GM12878 (cell line): ENCODE results near the gene HNRNPCL2. TPM values are rescaled to one million over a fixed set of nuclear protein-coding genes. Genes with fewer than 3 reads are reported as not detected.
"Not testable (repeated sequence)": the region's sequence is repeated elsewhere in the genome, so short reads cannot be mapped to it uniquely, and the experiment has no call there.

Experiments
- ATAC-seq: fragments of 200-7000 bp; cut with Tn5 transposase; 3 replicates; pipeline ENCODE4 v1.9.1; 2020; ENCODE audit warnings: mild to moderate bottlenecking, moderate library complexity
- Bru-seq: library from RNA; stranded (reverse); fragments of 400-500 nt; gene quantifications from one replicate; lab custom pipeline; 2021; lab: Mats Ljungman, UMichigan
- BruChase-seq, 2 experiments: library from RNA; stranded (reverse); fragments of 400-500 nt; gene quantifications; one replicate each; lab custom pipeline; 2021; lab: Mats Ljungman, UMichigan
- BruUV-seq: library from RNA; stranded (reverse); fragments of 400-500 nt; replicated peaks from 2 replicates; lab custom pipeline; 2021; lab: Mats Ljungman, UMichigan
- CTCF ChIA-PET: fragments of 300-600 bp; sonication (Branson Sonifier 250); formaldehyde crosslinking; extraction: SDS; loops from one replicate; lab custom pipeline; 2021; ENCODE audit warnings: inconsistent platforms; lab: Yijun Ruan, JAX
- POLR2A ChIA-PET: fragments of 350-600 bp; formaldehyde crosslinking; extraction: SDS; loops from one replicate; lab custom pipeline; 2021; ENCODE audit warnings: inconsistent platforms; lab: Charles Lee
- RAD21 ChIA-PET: fragments of 300-600 bp; sonication (Branson Sonifier 250); formaldehyde crosslinking; loops from one replicate; lab custom pipeline; 2023; ENCODE audit warnings: antibody characterized with exemption; ENCODE audit not compliant: unreplicated experiment; lab: Charles Lee
- SMC1A ChIA-PET: fragments of 300-600 bp; sonication (Branson Sonifier 250); formaldehyde crosslinking; loops from one replicate; lab custom pipeline; 2023; ENCODE audit not compliant: unreplicated experiment, uncharacterized antibody; lab: Charles Lee
- DNase-seq: peaks from one replicate; pipeline ENCODE4 v3.0.0-alpha.2; 2011; ENCODE audit warnings: low read depth, low spot score
- FAIRE-seq: peaks from 3 replicates; lab custom pipeline; 2011; peaks lifted over from hg19 to GRCh38; lab: Jason Lieb, UNC
- H2AFZ ChIP-seq: 2 replicates; pipeline ENCODE4 v1.6.0; 2011; ENCODE audit warnings: low read depth, low read length, control low read depth; ENCODE audit not compliant: control insufficient read depth
- H3K27ac ChIP-seq: 2 replicates; pipeline ENCODE4 v1.5.1; 2011; ENCODE audit warnings: control low read depth; ENCODE audit not compliant: control insufficient read depth, insufficient read depth
- H3K27me3 ChIP-seq, 2 experiments: replicated peaks in 1 of 2; 2 replicates each; pipeline versions ENCODE4 v1.6.0 to v1.6.1; 2011; ENCODE audit warnings: low read length in 1 of 2; ENCODE audit not compliant: control insufficient read depth in 2 of 2, insufficient read depth in 2 of 2
- H3K36me3 ChIP-seq, 2 experiments: 2 replicates each; pipeline ENCODE4 v1.5.1; 2011; ENCODE audit warnings: low read length in 1 of 2; ENCODE audit not compliant: control insufficient read depth in 2 of 2, insufficient read depth in 2 of 2
- H3K4me1 ChIP-seq: 2 replicates; pipeline ENCODE4 v1.6.1; 2011; ENCODE audit warnings: mild to moderate bottlenecking, low read length, moderate library complexity, mixed read lengths; ENCODE audit not compliant: control insufficient read depth, insufficient read depth
- H3K4me2 ChIP-seq: 2 replicates; pipeline ENCODE4 v1.6.0; 2011; ENCODE audit warnings: control low read depth; ENCODE audit not compliant: control insufficient read depth, insufficient read depth
- H3K4me3 ChIP-seq: fragments of 200-600 bp; sonication (generic); 2 replicates; pipeline ENCODE4 v1.5.1; 2016
- H3K79me2 ChIP-seq: 2 replicates; pipeline ENCODE4 v1.6.0; 2011; ENCODE audit warnings: low read length; ENCODE audit not compliant: control insufficient read depth, insufficient read depth
- H3K9ac ChIP-seq: 2 replicates; pipeline ENCODE4 v1.8.0; 2011; ENCODE audit warnings: low read length, control low read depth, mixed read lengths; ENCODE audit not compliant: control insufficient read depth, insufficient read depth
- H3K9me3 ChIP-seq: replicated peaks from 3 replicates; pipeline ENCODE4 v1.5.1; 2011; ENCODE audit warnings: mild to moderate bottlenecking, low read length; ENCODE audit not compliant: control insufficient read depth, insufficient read depth
- H4K20me1 ChIP-seq: 2 replicates; pipeline ENCODE4 v1.6.0; 2011; ENCODE audit not compliant: control insufficient read depth, insufficient read depth
- WGBS: methylation state at CpG from one replicate; pipeline ENCODE4 v1.1.6; 2016; ENCODE audit warnings: low lambda C conversion rate; ENCODE audit not compliant: insufficient replicate concordance, insufficient coverage; ENCODE audit errors: missing lambda C conversion rate; 5-methylcytosine and 5-hydroxymethylcytosine counted together
- in situ Hi-C: fragments of 300-500 bp; cut with MboI; formaldehyde crosslinking; loops from 9 replicates; pipeline ENCODE4 v1.14.3; 2018; ENCODE audit warnings: mixed read lengths
- intact Hi-C: fragments of 100-400 bp; cut with micrococcal nuclease; formaldehyde crosslinking; loops from one replicate; pipeline ENCODE4 v1.14.2; 2022; ENCODE audit not compliant: unreplicated experiment
- long read RNA-seq, 2 experiments: library from polyadenylated mRNA; unstranded; transcript quantifications; one replicate each; pipeline ENCODE4 v2.0.0, GENCODE V29; 2019 to 2020
- polyA minus RNA-seq, 3 experiments: library from RNA; depleted of rRNA, polyadenylated mRNA; stranded (reverse); fragments of >200 nt; gene quantifications; 2 replicates each; pipeline ENCODE4 v1.2.3, GENCODE V29; 2011
- polyA plus RNA-seq, 11 experiments: library from polyadenylated mRNA; depleted of rRNA in 4 of 11; unstranded in 6 of 11; stranded (reverse) in 5 of 11; fragments of >200 nt; fragmentation: Nextera tagmentation in 4 of 11; fragmentation: Illumina TruSeq in 1 of 11; extraction: Ambion mirVana in 4 of 11; extraction: Trizol in 1 of 11; gene quantifications; 1 replicate in 1 of 11; 2 replicates in 10 of 11; pipeline versions ENCODE4 v1.2.1 to v1.2.3, GENCODE V29; 2011 to 2016; ENCODE audit warnings: inconsistent platforms in 2 of 11, missing spikeins in 2 of 11, low read depth in 1 of 11
- total RNA-seq, 4 experiments: library from RNA; depleted of rRNA in 3 of 4; stranded (reverse); fragments of >200 nt in 3 of 4; fragmentation: Illumina TruSeq in 1 of 4; extraction: Trizol in 1 of 4; gene quantifications; 2 replicates each; pipeline versions ENCODE4 v1.2.1 to v1.2.3, GENCODE V29; 2013 to 2021

Gene HNRNPCL2
- total RNA-seq (2013; cell fraction: nucleolus; rRNA removed): not detected in 2 replicates
- not detected in 2 replicates for total RNA-seq (2014; rRNA removed)
- not detected in 2 replicates for total RNA-seq (2014; rRNA removed; fragmentation: Illumina TruSeq; extraction: Trizol)
- total RNA-seq (2021): not detected in 2 replicates
- polyA plus RNA-seq (2011; ENCODE audit: low read depth): not detected
- not detected in 2 replicates for polyA plus RNA-seq (2011; rRNA removed)
- not detected in 2 replicates for polyA plus RNA-seq (2011; cell fraction: cytosol; rRNA removed)
- polyA plus RNA-seq (2011; cell fraction: nucleus; rRNA removed): not detected in 2 replicates
- not detected in 2 replicates for polyA plus RNA-seq (2012)
- polyA plus RNA-seq (2014; fragmentation: Illumina TruSeq; extraction: Trizol): not detected in 2 replicates
- polyA plus RNA-seq (2014; fragmentation: Nextera tagmentation; extraction: Ambion mirVana): not detected
- polyA plus RNA-seq (2014; rRNA removed): not detected in 2 replicates
- polyA plus RNA-seq (2016; fragmentation: Nextera tagmentation; extraction: Ambion mirVana): not detected
- polyA minus RNA-seq (2011; rRNA and poly(A)+ RNA removed): not detected in 2 replicates
- polyA minus RNA-seq (2011; cell fraction: cytosol; rRNA and poly(A)+ RNA removed): not detected in 2 replicates
- not detected in 2 replicates for polyA minus RNA-seq (2011; cell fraction: nucleus; rRNA and poly(A)+ RNA removed)
- not detected for Bru-seq, nascent RNA
- BruChase-seq, experiment 1, labeled RNA remaining after a 6-hour chase: percentile 27 among the genes with signal in this experiment
- not detected for BruChase-seq, experiment 2, labeled RNA remaining after a 2-hour chase
- long read RNA-seq, experiment 1: 0 reads
- long read RNA-seq, experiment 2: 0 reads

DNA sequence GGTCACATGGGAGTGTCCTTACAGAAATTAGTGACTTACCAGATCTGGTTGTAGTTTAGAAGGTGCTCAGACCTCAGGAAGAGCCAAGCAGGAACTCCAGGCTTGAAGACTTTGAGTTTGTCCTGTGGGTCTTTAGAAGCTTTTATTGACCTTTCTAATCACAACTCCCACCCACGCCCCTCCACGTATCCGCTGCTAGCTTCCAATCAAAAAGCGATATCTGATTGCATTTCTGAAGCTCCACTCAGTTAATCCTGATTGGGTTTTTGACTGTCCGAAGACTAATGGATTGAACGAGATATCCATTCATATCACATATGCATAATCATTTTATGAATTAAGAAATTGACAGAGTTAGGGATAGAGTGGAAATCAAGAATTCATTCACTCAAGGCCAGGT is at the start of gene HNRNPCL2:
Gene HNRNPCL2, minus strand, starts transcription at position 101 of the 400 bp plus-strand sequence. CDS start 454 bp downstream, outside the sequence.
- POLR2A ChIA-PET, H3K4me3 ChIP-seq, H3K9ac ChIP-seq, H3K27me3 ChIP-seq, H4K20me1 ChIP-seq, DNase-seq, SMC1A ChIA-PET, H3K4me1 ChIP-seq, H3K27ac ChIP-seq, intact Hi-C loops, H3K4me2 ChIP-seq, H3K9me3 ChIP-seq, H2AFZ ChIP-seq, BruUV-seq, ATAC-seq, H3K79me2 ChIP-seq, FAIRE-seq, H3K36me3 ChIP-seq, in situ Hi-C loops, RAD21 ChIA-PET, CTCF ChIA-PET: not testable (repeated sequence)
- 44% methylated on average over 6 of the region's 6 CpGs for WGBS

DNA sequence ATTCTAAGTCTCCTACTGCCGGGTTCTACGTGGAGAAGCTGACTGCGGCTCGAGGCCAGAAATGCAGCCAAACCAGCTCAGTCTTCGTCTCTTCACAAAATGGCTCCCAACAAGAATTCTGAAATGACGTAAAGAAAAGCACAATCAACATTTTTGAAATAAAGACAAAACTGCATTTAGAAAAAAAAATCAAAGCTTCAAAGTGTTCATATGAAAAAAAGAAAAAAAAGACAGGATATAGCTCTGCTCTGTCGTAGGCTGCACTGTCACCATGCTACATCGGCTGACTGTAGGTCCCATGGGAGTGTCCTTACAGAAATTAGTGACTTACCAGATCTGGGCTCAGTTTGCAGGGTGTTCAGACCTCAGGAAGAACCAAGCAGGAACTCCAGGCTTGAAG is 48.9 kb upstream of the HNRNPCL2 start, which contains the start of gene HNRNPCL4:
Gene HNRNPCL4, minus strand, starts transcription at position 101 of the 400 bp plus-strand sequence. CDS start 164 bp downstream, outside the sequence.
- H2AFZ ChIP-seq, SMC1A ChIA-PET, RAD21 ChIA-PET, H3K27ac ChIP-seq, FAIRE-seq, DNase-seq, BruUV-seq, H3K4me2 ChIP-seq, H3K79me2 ChIP-seq, CTCF ChIA-PET, H3K4me1 ChIP-seq, in situ Hi-C loops, H3K9ac ChIP-seq, H4K20me1 ChIP-seq, intact Hi-C loops, H3K36me3 ChIP-seq, POLR2A ChIA-PET, ATAC-seq, H3K27me3 ChIP-seq, H3K9me3 ChIP-seq, H3K4me3 ChIP-seq: not testable (repeated sequence)
- WGBS: no CpG with 5 or more reads among the region's 8 CpGs

DNA sequence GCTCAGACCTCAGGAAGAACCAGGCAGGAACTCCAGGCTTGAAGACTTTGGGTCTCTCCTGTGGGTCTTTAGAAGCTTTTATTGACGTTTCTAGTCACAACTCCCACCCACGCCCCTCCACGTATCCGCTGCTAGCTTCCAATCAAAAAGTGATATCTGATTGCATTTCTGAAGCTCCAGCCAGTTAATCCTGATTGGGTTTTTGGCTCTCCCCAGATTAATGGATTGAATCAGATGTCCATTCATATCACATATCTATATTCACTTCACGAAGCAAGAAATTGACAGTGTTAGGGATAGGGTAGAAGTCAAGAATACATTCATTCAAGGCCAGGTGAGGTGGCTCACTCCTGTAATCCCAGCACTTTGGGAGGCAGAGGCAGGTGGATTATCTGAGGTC is 39.3 kb upstream of the HNRNPCL2 start, which contains the start of gene PRAMEF26:
Gene PRAMEF26, minus strand, starts transcription at position 101 of the 400 bp plus-strand sequence. CDS start 2,914 bp downstream, outside the sequence.
- intact Hi-C loops, H3K4me3 ChIP-seq, ATAC-seq, H3K79me2 ChIP-seq, H2AFZ ChIP-seq, H3K27me3 ChIP-seq, H3K4me1 ChIP-seq, FAIRE-seq, H3K27ac ChIP-seq, H3K9me3 ChIP-seq, SMC1A ChIA-PET, CTCF ChIA-PET, H3K9ac ChIP-seq, H3K4me2 ChIP-seq, in situ Hi-C loops, H4K20me1 ChIP-seq, POLR2A ChIA-PET, H3K36me3 ChIP-seq, DNase-seq, RAD21 ChIA-PET, BruUV-seq: not testable (repeated sequence)
- WGBS: 0% methylated on average over 1 of the region's 5 CpGs
